Ascending aorta (tissue), 2 donors: ENCODE data around the gene TUBGCP2. TPM values are rescaled to one million over a fixed set of nuclear protein-coding genes. Genes with fewer than 3 reads are reported as not detected.
"Not testable (repeated sequence)": the region's sequence is repeated elsewhere in the genome, so short reads cannot be mapped to it uniquely, and the experiment has no call there.

Experiments
- DNase-seq, 2 donors: peaks; one replicate each; pipeline ENCODE4 v3.0.0-alpha.2; 2019; ENCODE audit warnings: low spot score in 2 of 2
- H3K27ac ChIP-seq, 2 donors: fragments of 200-600 bp; sonication (generic); one replicate each; pipeline ENCODE4 v1.5.1; 2016 to 2017; ENCODE audit warnings: mild to moderate bottlenecking in 1 of 2
- H3K27me3 ChIP-seq: fragments of 200-600 bp; sonication (generic); one replicate; pipeline ENCODE4 v1.5.1; 2017
- H3K36me3 ChIP-seq, 2 donors: fragments of 200-600 bp; sonication (generic); one replicate each; pipeline ENCODE4 v1.5.1; 2016
- H3K4me1 ChIP-seq, 2 donors: fragments of 200-600 bp; sonication (generic); one replicate each; pipeline ENCODE4 v1.5.1; 2016 to 2017; ENCODE audit warnings: mild to moderate bottlenecking in 1 of 2
- H3K4me3 ChIP-seq, 2 donors: fragments of 200-600 bp; sonication (generic); one replicate each; pipeline ENCODE4 v1.5.1; 2016 to 2017; ENCODE audit warnings: mild to moderate bottlenecking in 1 of 2
- H3K9me3 ChIP-seq, 2 donors: fragments of 200-600 bp; sonication (generic); one replicate each; pipeline ENCODE4 v1.5.1; 2016
- intact Hi-C: fragments of 100-400 bp; cut with DNase I; formaldehyde crosslinking; loops from one replicate; pipeline ENCODE4 v1.15.1; 2023
- total RNA-seq: library from RNA; depleted of rRNA; stranded (reverse); fragments of >200 nt; gene quantifications from one replicate; pipeline ENCODE4 v1.1.0, GENCODE V29; 2016
- TF ChIP-seq, protein P1 (sequence below), 3 experiments: fragments of 200-600 bp in 2 of 3; fragments of 450-650 bp in 1 of 3; sonication (generic) in 2 of 3; IDR thresholded peaks; one replicate each; pipeline ENCODE4 v1.5.1; 2016 to 2019; ENCODE audit warnings: antibody characterized with exemption in 3 of 3, mild to moderate bottlenecking in 1 of 3, moderate library complexity in 1 of 3

The TUBGCP2 gene
- total RNA-seq, 1 donor from 2014 or later = 72.4 TPM

DNA sequence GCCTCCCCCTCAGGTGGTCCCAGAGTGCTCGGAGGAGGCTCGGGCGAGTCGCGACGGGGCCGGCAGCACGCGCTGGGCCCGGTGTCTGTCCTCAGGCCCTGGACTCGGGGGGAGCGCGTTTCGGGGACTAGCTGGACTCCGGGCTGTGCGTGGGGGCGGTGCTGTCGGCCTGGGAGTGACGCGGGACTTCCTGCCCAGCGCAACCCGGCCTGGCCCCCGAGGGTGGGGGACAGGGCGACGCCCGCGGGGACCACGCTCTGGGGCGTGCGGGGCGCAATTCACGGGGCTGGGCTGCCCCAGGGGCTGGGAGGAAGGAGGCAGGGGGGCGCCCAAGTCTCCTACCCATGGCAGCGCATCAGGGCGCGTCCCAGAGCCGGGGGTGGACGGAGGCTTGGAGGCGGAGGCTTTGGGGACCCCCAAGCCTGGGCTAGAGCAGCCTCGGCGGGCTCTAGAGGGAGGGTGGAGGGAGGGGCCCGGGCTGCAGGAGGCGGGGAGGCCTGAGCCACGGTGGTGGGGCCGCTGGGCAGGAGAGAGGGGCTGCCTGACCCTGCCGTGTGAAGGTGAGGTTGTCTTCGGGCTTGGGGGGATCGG is 73.3 kb downstream of the TUBGCP2 start:
- H3K9me3 ChIP-seq = no peaks in the 10 kb centered on the region
- TF ChIP-seq, protein P1, sequence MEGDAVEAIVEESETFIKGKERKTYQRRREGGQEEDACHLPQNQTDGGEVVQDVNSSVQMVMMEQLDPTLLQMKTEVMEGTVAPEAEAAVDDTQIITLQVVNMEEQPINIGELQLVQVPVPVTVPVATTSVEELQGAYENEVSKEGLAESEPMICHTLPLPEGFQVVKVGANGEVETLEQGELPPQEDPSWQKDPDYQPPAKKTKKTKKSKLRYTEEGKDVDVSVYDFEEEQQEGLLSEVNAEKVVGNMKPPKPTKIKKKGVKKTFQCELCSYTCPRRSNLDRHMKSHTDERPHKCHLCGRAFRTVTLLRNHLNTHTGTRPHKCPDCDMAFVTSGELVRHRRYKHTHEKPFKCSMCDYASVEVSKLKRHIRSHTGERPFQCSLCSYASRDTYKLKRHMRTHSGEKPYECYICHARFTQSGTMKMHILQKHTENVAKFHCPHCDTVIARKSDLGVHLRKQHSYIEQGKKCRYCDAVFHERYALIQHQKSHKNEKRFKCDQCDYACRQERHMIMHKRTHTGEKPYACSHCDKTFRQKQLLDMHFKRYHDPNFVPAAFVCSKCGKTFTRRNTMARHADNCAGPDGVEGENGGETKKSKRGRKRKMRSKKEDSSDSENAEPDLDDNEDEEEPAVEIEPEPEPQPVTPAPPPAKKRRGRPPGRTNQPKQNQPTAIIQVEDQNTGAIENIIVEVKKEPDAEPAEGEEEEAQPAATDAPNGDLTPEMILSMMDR (IDR thresholded peaks at IDR 0.05) = no peak
- peak overlapping the region in 1 of 2 donors; percentile 56 for H3K4me3 ChIP-seq
- no peak for DNase-seq
- peaks cover 0 to 3% of the 10 kb centered on the region in 2 donors for H3K4me1 ChIP-seq
- H3K27ac ChIP-seq = peak overlapping the region; percentile 8 to 49
- intact Hi-C loops = no loop called here
- peaks cover 19% of the 10 kb centered on the region for H3K27me3 ChIP-seq
- no peaks in the 10 kb centered on the region for H3K36me3 ChIP-seq

- DNase-seq, H3K9me3 ChIP-seq, H3K4me1 ChIP-seq, intact Hi-C loops, H3K4me3 ChIP-seq, H3K36me3 ChIP-seq, H3K27ac ChIP-seq: not testable (repeated sequence)
- H3K27me3 ChIP-seq = peaks cover 19% of the 10 kb centered on the region
These were observed 73.9 kb downstream of the TUBGCP2 start for GRCh38 chr10:133234796-133235195.

DNA sequence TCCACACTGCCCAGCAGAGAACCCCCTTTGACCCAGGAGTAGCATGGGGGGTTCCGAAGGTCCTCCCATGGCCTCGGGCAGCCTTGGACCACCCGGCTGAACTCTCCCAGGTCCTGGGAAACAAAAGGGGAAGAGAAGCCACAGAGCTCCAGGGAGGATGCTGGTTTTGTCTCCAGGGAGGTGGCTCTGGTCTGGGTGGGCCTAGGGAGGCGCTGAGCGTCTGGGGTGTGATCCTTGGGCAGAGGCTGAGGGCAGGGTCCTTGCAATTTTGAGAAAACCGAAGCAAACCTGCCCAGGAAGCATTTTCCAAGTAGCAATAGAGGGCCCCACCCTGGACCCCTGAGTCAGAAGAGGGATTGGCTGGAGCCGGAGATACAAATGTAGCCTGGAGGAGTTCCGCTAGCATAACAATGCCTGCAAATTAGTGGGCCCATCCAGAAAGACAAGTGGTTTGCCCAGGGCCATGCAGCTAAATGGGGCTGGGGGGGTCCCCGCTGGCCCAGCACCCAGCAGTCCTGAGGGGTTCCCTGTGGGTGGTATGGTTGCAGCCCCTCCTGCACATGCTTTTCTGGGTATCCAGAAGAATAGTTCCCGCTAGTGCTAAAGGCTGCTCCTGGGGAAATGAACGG is 76.6 kb downstream of the TUBGCP2 start:
- Histone ChIP-seq H3K4me1 (peaks cover 0 to 3% of the 10 kb centered on the region in 2 donors), H3K4me3 (no peak overlapping the region), H3K27ac (no peak overlapping the region), H3K36me3 (no peaks in the 10 kb centered on the region), H3K27me3 (peaks cover 15% of the 10 kb centered on the region), H3K9me3 (no peaks in the 10 kb centered on the region)
- intact Hi-C loops = no loop called here
- no peak for DNase-seq
- TF ChIP-seq, protein P1 (IDR thresholded peaks at IDR 0.05) = no peak

- DNase-seq = no peak
- intact Hi-C loops = no loop called here
- no peaks in the 10 kb centered on the region for H3K36me3 ChIP-seq
- no peak overlapping the region for H3K4me3 ChIP-seq
- H3K27me3 ChIP-seq = peaks cover 8% of the 10 kb centered on the region
- no peak overlapping the region for H3K27ac ChIP-seq
- no peaks in the 10 kb centered on the region for H3K9me3 ChIP-seq
- TF ChIP-seq, protein P1 (IDR thresholded peaks at IDR 0.05) = no peak
- no peaks in the 10 kb centered on the region for H3K4me1 ChIP-seq
These were observed 77.3 kb downstream of the TUBGCP2 start for GRCh38 chr10:133231244-133231945.

DNA sequence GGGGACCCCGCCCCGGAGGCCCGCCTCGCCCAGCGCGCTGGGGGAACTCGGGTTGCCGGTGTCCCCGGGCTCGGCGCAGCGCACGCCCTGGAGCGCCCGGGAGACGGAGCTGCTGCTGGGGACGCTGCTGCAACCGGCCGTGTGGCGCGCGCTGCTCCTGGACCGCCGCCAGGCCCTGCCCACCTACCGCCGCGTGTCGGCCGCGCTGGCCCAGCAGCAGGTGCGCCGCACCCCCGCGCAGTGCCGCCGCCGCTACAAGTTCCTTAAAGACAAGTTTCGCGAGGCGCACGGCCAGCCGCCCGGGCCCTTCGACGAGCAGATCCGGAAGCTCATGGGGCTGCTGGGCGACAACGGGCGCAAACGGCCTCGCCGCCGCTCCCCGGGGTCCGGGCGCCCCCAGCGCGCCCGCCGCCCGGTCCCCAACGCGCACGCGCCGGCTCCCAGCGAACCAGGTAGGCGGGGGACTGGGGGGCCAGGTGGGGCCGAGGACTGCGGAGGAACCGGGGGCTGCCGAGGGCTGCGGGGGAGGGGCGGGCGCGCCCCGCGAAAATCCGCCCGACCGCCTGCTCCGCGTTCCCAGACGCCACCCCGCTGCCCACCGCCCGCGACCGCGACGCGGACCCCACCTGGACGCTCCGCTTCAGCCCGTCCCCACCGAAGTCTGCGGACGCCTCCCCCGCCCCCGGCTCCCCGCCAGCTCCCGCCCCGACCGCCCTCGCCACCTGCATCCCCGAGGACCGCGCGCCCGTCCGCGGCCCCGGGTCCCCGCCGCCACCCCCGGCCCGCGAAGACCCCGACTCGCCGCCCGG is 78.1 kb downstream of the TUBGCP2 start:
- Histone ChIP-seq H3K27ac (no peak overlapping the region), H3K9me3 (no peaks in the 10 kb centered on the region), H3K36me3 (no peaks in the 10 kb centered on the region), H3K4me1 (no peaks in the 10 kb centered on the region), H3K27me3 (peaks cover 3% of the 10 kb centered on the region), H3K4me3 (peak overlapping the region in 1 of 2 donors; percentile 35)
- DNase-seq = no peak
- intact Hi-C loops = no loop called here
- TF ChIP-seq, protein P1 (IDR thresholded peaks at IDR 0.05) = no peak
